ENCODE data around the gene DPEP2. TPM values are rescaled to one million over a fixed set of nuclear protein-coding genes. Genes with fewer than 3 reads are reported as not detected.

DPEP2 gene
- total and polyA plus RNA-seq, 2 of the 13 experiments (the other 11 are each of a cell fraction or from before 2014, with no cell fraction given), result 0.18 TPM; not detected in 1

DNA sequence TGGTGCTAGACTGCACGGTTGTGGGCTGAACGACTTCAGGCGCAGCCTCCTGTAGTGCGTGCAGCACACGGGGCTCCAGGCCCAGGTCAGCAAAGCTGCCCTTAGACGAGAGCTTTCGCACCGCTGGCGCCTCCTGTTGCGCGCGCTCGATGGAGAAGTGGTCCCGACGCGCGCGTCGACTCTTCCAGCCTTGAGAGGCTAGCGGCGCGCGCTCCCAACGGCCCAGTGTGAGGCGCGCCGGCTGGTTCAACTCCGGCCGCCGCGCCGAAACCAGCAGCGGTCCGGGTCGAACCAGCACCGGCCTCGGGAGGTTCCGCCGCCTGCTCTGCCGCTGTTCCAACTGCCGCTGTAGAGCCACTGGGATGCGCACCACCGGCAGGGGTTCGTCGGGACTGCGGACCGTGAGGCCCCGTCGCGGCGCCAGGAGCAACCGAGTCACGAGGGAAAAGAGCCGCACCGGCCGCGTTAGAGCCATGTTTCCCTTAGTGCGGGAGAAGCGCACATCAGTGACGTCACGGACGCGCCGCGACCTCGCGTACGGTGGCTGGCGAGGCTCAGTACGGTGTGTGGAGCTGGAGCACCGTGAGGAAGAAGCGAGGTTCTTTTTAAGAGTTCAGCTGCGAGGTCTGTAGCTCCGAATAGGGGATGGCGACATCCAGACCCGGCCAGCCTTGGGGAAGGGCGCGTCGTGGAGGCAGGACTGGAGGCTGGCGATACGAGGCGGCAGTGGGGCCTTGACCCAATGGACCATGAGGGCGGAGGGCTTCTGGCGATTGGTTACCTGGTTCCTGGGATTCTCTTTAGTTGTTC is 23.6 kb upstream of the DPEP2 start, which contains the start of the genes DDX28 and DUS2 (continued):
- TF ChIP-seq ZBTB3 (CRISPR knock-in tag; IDR thresholded peaks at IDR 0.05; ENCODE audit: borderline replicate concordance, low read depth), result peak; percentile 90
- TF ChIP-seq, protein P1, sequence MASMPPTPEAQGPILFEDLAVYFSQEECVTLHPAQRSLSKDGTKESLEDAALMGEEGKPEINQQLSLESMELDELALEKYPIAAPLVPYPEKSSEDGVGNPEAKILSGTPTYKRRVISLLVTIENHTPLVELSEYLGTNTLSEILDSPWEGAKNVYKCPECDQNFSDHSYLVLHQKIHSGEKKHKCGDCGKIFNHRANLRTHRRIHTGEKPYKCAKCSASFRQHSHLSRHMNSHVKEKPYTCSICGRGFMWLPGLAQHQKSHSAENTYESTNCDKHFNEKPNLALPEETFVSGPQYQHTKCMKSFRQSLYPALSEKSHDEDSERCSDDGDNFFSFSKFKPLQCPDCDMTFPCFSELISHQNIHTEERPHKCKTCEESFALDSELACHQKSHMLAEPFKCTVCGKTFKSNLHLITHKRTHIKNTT (CRISPR knock-in tag; IDR thresholded peaks at IDR 0.05), result no peak; the same call in 1 of the 2 replicates
- TF ChIP-seq NR2C2 (CRISPR knock-in tag; IDR thresholded peaks at IDR 0.05; ENCODE audit: borderline replicate concordance), result peak; percentile 98
- TF ChIP-seq CAMTA2 (CRISPR knock-in tag; IDR thresholded peaks at IDR 0.05; ENCODE audit: borderline replicate concordance), result no peak
- no peak for TF ChIP-seq ZNF775 (CRISPR knock-in tag; IDR thresholded peaks at IDR 0.05; ENCODE audit: borderline replicate concordance)
- TF ChIP-seq ZNF232 (CRISPR knock-in tag; IDR thresholded peaks at IDR 0.05; ENCODE audit: borderline replicate concordance), result peak; percentile 80; the same call in 1 of the 2 replicates
- TF ChIP-seq, protein P2, sequence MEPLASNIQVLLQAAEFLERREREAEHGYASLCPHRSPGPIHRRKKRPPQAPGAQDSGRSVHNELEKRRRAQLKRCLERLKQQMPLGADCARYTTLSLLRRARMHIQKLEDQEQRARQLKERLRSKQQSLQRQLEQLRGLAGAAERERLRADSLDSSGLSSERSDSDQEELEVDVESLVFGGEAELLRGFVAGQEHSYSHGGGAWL (CRISPR knock-in tag; IDR thresholded peaks at IDR 0.05), result peak; percentile 97
- TF ChIP-seq, protein P3, sequence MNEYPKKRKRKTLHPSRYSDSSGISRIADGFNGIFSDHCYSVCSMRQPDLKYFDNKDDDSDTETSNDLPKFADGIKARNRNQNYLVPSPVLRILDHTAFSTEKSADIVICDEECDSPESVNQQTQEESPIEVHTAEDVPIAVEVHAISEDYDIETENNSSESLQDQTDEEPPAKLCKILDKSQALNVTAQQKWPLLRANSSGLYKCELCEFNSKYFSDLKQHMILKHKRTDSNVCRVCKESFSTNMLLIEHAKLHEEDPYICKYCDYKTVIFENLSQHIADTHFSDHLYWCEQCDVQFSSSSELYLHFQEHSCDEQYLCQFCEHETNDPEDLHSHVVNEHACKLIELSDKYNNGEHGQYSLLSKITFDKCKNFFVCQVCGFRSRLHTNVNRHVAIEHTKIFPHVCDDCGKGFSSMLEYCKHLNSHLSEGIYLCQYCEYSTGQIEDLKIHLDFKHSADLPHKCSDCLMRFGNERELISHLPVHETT (CRISPR knock-in tag; conservative IDR thresholded peaks at IDR 0.05), result peak; percentile 65; the same call in 1 of the 2 replicates
- TF ChIP-seq, protein P4, sequence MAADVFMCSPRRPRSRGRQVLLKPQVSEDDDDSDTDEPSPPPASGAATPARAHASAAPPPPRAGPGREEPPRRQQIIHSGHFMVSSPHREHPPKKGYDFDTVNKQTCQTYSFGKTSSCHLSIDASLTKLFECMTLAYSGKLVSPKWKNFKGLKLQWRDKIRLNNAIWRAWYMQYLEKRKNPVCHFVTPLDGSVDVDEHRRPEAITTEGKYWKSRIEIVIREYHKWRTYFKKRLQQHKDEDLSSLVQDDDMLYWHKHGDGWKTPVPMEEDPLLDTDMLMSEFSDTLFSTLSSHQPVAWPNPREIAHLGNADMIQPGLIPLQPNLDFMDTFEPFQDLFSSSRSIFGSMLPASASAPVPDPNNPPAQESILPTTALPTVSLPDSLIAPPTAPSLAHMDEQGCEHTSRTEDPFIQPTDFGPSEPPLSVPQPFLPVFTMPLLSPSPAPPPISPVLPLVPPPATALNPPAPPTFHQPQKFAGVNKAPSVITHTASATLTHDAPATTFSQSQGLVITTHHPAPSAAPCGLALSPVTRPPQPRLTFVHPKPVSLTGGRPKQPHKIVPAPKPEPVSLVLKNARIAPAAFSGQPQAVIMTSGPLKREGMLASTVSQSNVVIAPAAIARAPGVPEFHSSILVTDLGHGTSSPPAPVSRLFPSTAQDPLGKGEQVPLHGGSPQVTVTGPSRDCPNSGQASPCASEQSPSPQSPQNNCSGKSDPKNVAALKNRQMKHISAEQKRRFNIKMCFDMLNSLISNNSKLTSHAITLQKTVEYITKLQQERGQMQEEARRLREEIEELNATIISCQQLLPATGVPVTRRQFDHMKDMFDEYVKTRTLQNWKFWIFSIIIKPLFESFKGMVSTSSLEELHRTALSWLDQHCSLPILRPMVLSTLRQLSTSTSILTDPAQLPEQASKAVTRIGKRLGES (CRISPR knock-in tag; IDR thresholded peaks at IDR 0.05; ENCODE audit: borderline replicate concordance), result no peak
- TF ChIP-seq, protein P5, sequence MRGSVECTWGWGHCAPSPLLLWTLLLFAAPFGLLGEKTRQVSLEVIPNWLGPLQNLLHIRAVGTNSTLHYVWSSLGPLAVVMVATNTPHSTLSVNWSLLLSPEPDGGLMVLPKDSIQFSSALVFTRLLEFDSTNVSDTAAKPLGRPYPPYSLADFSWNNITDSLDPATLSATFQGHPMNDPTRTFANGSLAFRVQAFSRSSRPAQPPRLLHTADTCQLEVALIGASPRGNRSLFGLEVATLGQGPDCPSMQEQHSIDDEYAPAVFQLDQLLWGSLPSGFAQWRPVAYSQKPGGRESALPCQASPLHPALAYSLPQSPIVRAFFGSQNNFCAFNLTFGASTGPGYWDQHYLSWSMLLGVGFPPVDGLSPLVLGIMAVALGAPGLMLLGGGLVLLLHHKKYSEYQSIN (CRISPR knock-in tag; IDR thresholded peaks at IDR 0.05; ENCODE audit: borderline replicate concordance), result no peak
- TF ChIP-seq ZNF747 (CRISPR knock-in tag; IDR thresholded peaks at IDR 0.05; ENCODE audit: borderline replicate concordance), result peak; percentile 82
- no peak for TF ChIP-seq SRSF9 (IDR thresholded peaks at IDR 0.05; ENCODE audit: borderline replicate concordance, insufficient read depth, low read depth, low read length, poor library complexity, severe bottlenecking)
- no peak for TF ChIP-seq NFE2L2 (IDR thresholded peaks at IDR 0.05; ENCODE audit: low read length)
- peak; percentile 96 for TF ChIP-seq CBX5 (CRISPR knock-in tag; IDR thresholded peaks at IDR 0.05; ENCODE audit: borderline replicate concordance)
- TF ChIP-seq, protein P6, sequence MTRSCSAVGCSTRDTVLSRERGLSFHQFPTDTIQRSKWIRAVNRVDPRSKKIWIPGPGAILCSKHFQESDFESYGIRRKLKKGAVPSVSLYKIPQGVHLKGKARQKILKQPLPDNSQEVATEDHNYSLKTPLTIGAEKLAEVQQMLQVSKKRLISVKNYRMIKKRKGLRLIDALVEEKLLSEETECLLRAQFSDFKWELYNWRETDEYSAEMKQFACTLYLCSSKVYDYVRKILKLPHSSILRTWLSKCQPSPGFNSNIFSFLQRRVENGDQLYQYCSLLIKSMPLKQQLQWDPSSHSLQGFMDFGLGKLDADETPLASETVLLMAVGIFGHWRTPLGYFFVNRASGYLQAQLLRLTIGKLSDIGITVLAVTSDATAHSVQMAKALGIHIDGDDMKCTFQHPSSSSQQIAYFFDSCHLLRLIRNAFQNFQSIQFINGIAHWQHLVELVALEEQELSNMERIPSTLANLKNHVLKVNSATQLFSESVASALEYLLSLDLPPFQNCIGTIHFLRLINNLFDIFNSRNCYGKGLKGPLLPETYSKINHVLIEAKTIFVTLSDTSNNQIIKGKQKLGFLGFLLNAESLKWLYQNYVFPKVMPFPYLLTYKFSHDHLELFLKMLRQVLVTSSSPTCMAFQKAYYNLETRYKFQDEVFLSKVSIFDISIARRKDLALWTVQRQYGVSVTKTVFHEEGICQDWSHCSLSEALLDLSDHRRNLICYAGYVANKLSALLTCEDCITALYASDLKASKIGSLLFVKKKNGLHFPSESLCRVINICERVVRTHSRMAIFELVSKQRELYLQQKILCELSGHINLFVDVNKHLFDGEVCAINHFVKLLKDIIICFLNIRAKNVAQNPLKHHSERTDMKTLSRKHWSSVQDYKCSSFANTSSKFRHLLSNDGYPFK (CRISPR knock-in tag; IDR thresholded peaks at IDR 0.05; ENCODE audit: borderline replicate concordance), result peak; percentile 97

Data from HepG2 (cell line).